RWPE2 (cell line): Measurements from ENCODE around the gene TAF13.

Experiments
- ATAC-seq: fragments of 200-7000 bp; cut with Tn5 transposase; 3 replicates; pipeline ENCODE4 v1.9.1; 2021; ENCODE audit warnings: low read depth
- DNase-seq: peaks from one replicate; pipeline ENCODE4 v3.0.0-alpha.2; 2020; ENCODE audit warnings: low spot score
- H3K27ac ChIP-seq: fragments of 450-650 bp; 2 replicates; pipeline ENCODE4 v1.5.1; 2017; ENCODE audit warnings: mild to moderate bottlenecking; ENCODE audit not compliant: poor library complexity, severe bottlenecking
- H3K27me3 ChIP-seq: fragments of 250-450 bp; sonication (Bioruptor Pico); 2 replicates; pipeline ENCODE4 v1.5.1; 2021; ENCODE audit warnings: mild to moderate bottlenecking, moderate library complexity; ENCODE audit not compliant: insufficient read depth, poor library complexity, severe bottlenecking
- H3K36me3 ChIP-seq: fragments of 250-450 bp; sonication (Bioruptor Pico); 2 replicates; pipeline ENCODE4 v1.5.1; 2020; ENCODE audit warnings: low read depth, mild to moderate bottlenecking, moderate library complexity
- H3K4me1 ChIP-seq: fragments of 250-450 bp; sonication (Bioruptor Pico); 2 replicates; pipeline ENCODE4 v1.5.1; 2021; ENCODE audit warnings: mild to moderate bottlenecking, moderate library complexity; ENCODE audit not compliant: insufficient read depth, poor library complexity, severe bottlenecking
- H3K4me3 ChIP-seq: fragments of 250-450 bp; sonication (Bioruptor Pico); 2 replicates; pipeline ENCODE4 v1.5.1; 2021; ENCODE audit warnings: mild to moderate bottlenecking, moderate library complexity; ENCODE audit not compliant: severe bottlenecking
- H3K9me3 ChIP-seq: fragments of 250-450 bp; sonication (Bioruptor Pico); 2 replicates; pipeline ENCODE4 v1.5.1; 2021; ENCODE audit warnings: mild to moderate bottlenecking, moderate library complexity; ENCODE audit not compliant: severe bottlenecking
- TF ChIP-seq, protein P1 (sequence below): fragments of 450-650 bp; IDR thresholded peaks from one replicate; pipeline ENCODE4 v1.5.1; 2017; ENCODE audit warnings: mild to moderate bottlenecking, moderate library complexity; ENCODE audit not compliant: poor library complexity, severe bottlenecking

TAF13 gene

DNA sequence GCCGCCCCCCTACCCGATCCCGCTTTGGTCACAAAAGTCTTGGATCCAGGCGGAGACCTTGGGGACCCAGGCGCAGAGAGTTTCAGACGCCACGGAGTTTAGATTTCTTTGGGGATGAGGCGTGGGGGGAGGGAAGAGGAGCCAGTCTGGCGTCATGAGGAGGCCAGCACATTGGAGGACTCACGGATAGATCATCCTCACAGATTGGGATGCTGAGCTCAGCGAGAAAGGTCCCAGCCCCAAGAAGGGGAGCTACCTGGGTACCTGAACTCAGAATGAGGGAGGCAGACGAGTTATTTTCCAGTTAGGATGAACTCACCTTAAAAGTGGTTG, 38.5 kb upstream of the TAF13 start:
- Histone ChIP-seq H3K9me3 (no peaks in the 10 kb centered on the region), H3K4me1 (no peaks in the 10 kb centered on the region), H3K4me3 (peak overlapping the region; percentile 29), H3K27me3 (peaks cover 37% of the 10 kb centered on the region), H3K36me3 (no peaks in the 10 kb centered on the region), H3K27ac (no peak overlapping the region)
- no peak for DNase-seq
- peak; percentile 23; the same call in 1 of the 3 replicates for ATAC-seq
- TF ChIP-seq, protein P1, sequence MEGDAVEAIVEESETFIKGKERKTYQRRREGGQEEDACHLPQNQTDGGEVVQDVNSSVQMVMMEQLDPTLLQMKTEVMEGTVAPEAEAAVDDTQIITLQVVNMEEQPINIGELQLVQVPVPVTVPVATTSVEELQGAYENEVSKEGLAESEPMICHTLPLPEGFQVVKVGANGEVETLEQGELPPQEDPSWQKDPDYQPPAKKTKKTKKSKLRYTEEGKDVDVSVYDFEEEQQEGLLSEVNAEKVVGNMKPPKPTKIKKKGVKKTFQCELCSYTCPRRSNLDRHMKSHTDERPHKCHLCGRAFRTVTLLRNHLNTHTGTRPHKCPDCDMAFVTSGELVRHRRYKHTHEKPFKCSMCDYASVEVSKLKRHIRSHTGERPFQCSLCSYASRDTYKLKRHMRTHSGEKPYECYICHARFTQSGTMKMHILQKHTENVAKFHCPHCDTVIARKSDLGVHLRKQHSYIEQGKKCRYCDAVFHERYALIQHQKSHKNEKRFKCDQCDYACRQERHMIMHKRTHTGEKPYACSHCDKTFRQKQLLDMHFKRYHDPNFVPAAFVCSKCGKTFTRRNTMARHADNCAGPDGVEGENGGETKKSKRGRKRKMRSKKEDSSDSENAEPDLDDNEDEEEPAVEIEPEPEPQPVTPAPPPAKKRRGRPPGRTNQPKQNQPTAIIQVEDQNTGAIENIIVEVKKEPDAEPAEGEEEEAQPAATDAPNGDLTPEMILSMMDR = no peak

DNA sequence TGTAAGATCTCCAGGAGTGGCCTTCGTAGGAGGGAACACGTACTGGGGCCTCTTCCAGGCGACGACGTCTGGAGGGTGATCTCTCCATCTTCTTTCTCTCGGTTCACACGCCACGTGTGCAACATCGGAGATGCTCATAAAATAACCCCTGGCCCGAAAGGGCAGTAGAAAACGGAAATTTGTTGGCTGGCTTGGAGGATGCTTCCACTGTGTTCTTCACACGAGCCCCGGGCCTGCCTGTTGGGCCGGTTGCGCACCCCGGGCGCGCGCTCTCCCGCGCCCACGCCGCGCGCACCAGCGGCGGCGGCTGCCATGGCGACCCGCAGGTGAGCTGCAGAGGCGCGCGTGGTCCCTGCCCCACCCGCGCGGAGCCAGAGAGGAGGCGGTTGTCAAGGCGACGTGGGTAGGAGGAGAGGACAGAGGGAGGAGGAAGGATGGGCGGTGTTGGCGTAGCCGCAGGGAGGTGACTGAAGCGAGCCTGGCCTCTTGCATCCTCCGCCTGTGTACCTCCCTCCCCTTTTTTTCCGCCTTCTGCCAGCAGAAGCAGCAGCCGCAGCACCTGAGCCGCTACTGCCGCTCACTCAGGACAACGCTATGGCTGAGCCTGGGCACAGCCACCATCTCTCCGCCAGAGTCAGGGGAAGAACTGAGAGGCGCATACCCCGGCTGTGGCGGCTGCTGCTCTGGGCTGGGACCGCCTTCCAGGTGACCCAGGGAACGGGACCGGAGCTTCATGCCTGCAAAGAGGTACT, 38.0 kb upstream of the TAF13 start, which contains the start of gene ELAPOR1:
TSS of gene ELAPOR1 (plus strand) at position 526 of the 752 bp plus-strand sequence. CDS start at position 595, 69 bp downstream.
- DNase-seq (no peak), ATAC-seq (peak; percentile 60)
- TF ChIP-seq, protein P1 = no peak
- Histone ChIP-seq H3K4me1 (no peaks in the 10 kb centered on the region), H3K36me3 (no peaks in the 10 kb centered on the region), H3K27me3 (peaks cover 37% of the 10 kb centered on the region), H3K9me3 (no peaks in the 10 kb centered on the region), H3K27ac (no peak within 1 kb of the TSS), H3K4me3 (peak within 1 kb of the TSS; percentile 29)

DNA sequence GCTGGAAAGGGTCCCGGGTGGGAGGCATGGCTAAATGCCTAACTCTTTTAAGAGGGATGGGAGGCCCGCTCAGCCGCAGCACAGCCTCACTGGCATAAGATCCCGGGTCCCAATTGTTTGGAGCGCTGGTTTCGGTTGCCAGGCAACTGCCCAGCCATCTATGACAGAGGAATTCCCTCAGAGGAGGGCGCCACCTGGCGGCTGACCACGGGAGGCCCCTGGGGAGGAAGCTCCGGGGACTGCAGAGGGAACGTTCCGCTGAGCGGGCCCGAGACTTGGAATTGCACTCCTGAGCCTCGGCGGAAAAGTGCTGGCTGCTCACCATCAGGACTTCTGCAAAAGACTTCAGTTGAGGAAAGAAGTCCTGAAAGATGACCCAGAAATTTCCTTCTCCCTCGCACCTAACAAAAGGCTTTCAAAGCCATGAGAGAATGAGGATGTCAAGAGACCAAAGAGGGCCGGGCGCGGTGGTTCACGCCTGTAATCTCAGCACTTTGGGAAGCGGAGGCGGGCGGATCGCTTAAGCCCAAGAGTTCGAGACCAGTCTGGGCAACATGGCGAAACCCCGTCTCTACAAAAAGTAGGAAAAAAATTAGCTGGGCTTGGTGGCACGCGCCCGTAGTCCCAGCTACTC, 37.0 kb upstream of the TAF13 start:
- Histone ChIP-seq H3K27me3 (peaks cover 37% of the 10 kb centered on the region), H3K4me3 (no peak overlapping the region), H3K9me3 (no peaks in the 10 kb centered on the region), H3K27ac (no peak overlapping the region), H3K4me1 (no peaks in the 10 kb centered on the region), H3K36me3 (no peaks in the 10 kb centered on the region)
- TF ChIP-seq, protein P1 = peak; percentile 88
- ATAC-seq = peak; percentile 79
- peak; percentile 76 for DNase-seq

DNA sequence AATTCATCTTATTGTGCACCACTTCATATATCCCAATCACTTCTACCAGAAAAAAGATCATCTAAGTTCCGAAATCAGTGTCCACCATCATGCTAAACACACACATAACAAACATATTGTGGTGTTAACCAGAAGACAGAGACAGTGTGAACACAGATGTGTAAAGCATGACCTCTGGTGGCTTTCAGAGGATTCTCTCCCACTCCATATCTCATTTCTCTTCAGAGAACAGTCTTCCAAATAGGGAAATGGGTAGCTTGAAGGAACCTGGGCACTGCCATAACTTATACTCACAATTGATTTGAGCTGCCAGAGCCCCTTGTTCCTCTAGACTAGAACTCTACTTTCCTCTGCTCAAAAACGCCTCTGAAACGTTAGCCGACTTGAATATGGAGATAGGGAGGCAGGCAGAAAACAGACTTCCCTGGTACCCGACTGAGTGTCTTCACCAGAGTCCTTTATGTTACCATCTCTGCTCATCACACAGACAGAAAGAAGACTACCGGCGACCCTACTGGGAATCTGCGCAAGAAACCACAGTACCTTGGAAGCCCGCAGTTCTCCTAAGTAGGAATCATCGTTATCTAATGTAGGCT, 36.4 kb upstream of the TAF13 start:
- no peaks in the 10 kb centered on the region for H3K9me3 ChIP-seq
- DNase-seq (no peak), ATAC-seq (peak; percentile 53)
- TF ChIP-seq, protein P1 = no peak
- H3K4me1 ChIP-seq = no peaks in the 10 kb centered on the region
- no peak overlapping the region for H3K27ac ChIP-seq
- H3K36me3 ChIP-seq = no peaks in the 10 kb centered on the region
- H3K4me3 ChIP-seq = no peak overlapping the region
- H3K27me3 ChIP-seq = peaks cover 37% of the 10 kb centered on the region
